WERI-Rb-1 (cell line): ENCODE results near the gene RMRP.

Experiments used
- DNase-seq: peaks from one replicate; pipeline ENCODE4 v3.0.0-alpha.2; 2020
- H3K27ac ChIP-seq: fragments of 250-450 bp; sonication (Bioruptor Pico); 2 replicates; pipeline ENCODE4 v1.5.1; 2020; ENCODE audit warnings: mild to moderate bottlenecking, moderate library complexity
- H3K27me3 ChIP-seq: fragments of 250-450 bp; sonication (Bioruptor Pico); 2 replicates; pipeline ENCODE4 v1.5.1; 2021; ENCODE audit warnings: mild to moderate bottlenecking, low read depth, moderate library complexity; ENCODE audit not compliant: insufficient read depth, severe bottlenecking
- H3K36me3 ChIP-seq: fragments of 250-450 bp; sonication (Bioruptor Pico); 2 replicates; pipeline ENCODE4 v1.5.1; 2020; ENCODE audit warnings: mild to moderate bottlenecking, moderate library complexity
- H3K4me3 ChIP-seq: 2 replicates; pipeline ENCODE4 v1.5.1; 2011; ENCODE audit warnings: low read depth, mild to moderate bottlenecking, control low read depth, low read length
- H3K9me3 ChIP-seq: fragments of 250-450 bp; sonication (Bioruptor Pico); 2 replicates; pipeline ENCODE4 v1.5.1; 2021; ENCODE audit warnings: mild to moderate bottlenecking, moderate library complexity; ENCODE audit not compliant: severe bottlenecking
- TF ChIP-seq, protein P1 (sequence below): IDR thresholded peaks from 2 replicates; pipeline ENCODE4 v1.5.1; 2011; ENCODE audit warnings: low read depth, mild to moderate bottlenecking, control low read depth, inconsistent platforms, low read length

The RMRP gene

GRCh38 chr9:35685506-35685905, 27.7 kb upstream of the RMRP start:
- Histone ChIP-seq H3K27ac (no peak overlapping the region), H3K27me3 (no peaks in the 10 kb centered on the region)

DNA sequence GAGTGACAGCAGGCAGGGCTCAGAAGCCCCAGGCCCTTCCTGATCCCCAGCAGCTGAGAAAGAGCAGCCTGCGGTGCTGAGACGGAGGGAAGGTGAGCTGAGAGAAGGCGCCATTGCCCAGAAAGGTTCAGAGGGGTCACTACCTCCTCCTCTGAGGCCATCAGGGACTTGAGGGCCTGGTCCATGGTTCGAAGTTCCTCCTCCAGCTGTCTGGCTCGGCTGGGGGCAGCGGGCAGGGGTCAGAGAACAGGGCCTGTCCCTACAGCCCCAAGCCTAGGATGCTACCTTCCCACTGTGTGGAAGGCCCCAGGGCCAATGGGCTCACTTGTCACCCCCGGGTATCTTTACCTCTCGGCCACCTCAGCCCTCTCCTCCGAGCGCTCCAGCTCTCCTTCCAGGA, 27.1 kb upstream of the RMRP start:
- DNase-seq, result no peak
- Histone ChIP-seq H3K36me3 (no peaks in the 10 kb centered on the region), H3K27ac (no peak overlapping the region), H3K4me3 (no peak overlapping the region), H3K9me3 (no peaks in the 10 kb centered on the region), H3K27me3 (no peaks in the 10 kb centered on the region)
- TF ChIP-seq, protein P1, sequence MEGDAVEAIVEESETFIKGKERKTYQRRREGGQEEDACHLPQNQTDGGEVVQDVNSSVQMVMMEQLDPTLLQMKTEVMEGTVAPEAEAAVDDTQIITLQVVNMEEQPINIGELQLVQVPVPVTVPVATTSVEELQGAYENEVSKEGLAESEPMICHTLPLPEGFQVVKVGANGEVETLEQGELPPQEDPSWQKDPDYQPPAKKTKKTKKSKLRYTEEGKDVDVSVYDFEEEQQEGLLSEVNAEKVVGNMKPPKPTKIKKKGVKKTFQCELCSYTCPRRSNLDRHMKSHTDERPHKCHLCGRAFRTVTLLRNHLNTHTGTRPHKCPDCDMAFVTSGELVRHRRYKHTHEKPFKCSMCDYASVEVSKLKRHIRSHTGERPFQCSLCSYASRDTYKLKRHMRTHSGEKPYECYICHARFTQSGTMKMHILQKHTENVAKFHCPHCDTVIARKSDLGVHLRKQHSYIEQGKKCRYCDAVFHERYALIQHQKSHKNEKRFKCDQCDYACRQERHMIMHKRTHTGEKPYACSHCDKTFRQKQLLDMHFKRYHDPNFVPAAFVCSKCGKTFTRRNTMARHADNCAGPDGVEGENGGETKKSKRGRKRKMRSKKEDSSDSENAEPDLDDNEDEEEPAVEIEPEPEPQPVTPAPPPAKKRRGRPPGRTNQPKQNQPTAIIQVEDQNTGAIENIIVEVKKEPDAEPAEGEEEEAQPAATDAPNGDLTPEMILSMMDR, result no peak

More at GRCh38 chr9:35685506-35685905, 27.7 kb upstream of the RMRP start:
- Histone ChIP-seq H3K36me3 (no peaks in the 10 kb centered on the region), H3K9me3 (no peaks in the 10 kb centered on the region), H3K4me3 (no peak overlapping the region)
- TF ChIP-seq, protein P1, result no peak
- DNase-seq, result no peak

GRCh38 chr9:35683323-35683722, 25.5 kb upstream of the RMRP start:
- Histone ChIP-seq H3K27ac (no peak overlapping the region), H3K4me3 (no peak overlapping the region), H3K9me3 (no peaks in the 10 kb centered on the region), H3K27me3 (no peaks in the 10 kb centered on the region), H3K36me3 (no peaks in the 10 kb centered on the region)
- no peak for DNase-seq
- TF ChIP-seq, protein P1, result no peak

DNA sequence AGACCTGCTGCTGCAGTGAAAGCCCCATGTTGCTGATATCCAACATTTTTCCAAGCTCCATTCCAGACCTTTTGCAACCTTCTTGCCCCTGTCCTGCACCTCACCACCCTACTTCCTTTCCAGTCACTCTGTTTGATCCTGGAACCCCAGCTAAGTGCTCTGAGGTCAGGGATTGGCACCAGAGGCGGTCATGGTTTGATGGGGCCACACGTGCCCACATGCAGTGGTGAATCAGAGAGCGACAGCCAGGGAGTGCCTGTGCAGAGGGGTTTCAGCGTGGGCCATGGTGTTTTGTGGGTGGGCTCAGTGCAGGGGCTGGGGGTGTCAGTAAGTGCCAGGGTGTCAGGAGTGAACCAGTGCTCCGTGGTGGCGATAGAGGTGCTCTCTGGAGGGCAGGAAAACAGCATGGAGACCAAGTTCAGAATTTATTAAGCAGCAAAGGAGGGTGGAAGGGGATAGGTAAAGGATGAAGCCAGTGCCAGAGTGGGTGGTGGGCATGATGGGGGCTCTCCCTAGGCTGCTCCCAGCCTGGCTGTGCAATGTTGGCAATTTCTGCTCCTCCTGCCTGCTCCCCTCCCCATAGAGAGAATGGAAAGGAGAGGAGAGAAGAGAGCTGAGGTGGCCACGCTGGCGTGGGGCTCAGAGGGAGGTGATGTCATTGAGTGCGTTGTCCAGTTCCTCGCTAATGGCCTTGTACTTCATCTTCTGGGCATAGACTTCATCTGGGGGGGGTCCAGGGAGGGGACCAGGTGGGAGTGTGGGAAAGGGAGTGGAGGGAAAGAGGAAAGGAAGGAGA, 24.9 kb upstream of the RMRP start:
- no peak for DNase-seq
- H3K27ac ChIP-seq, result no peak overlapping the region
- no peaks in the 10 kb centered on the region for H3K9me3 ChIP-seq
- TF ChIP-seq, protein P1, result no peak
- no peak overlapping the region for H3K4me3 ChIP-seq
- H3K27me3 ChIP-seq, result no peaks in the 10 kb centered on the region
- H3K36me3 ChIP-seq, result no peaks in the 10 kb centered on the region

DNA sequence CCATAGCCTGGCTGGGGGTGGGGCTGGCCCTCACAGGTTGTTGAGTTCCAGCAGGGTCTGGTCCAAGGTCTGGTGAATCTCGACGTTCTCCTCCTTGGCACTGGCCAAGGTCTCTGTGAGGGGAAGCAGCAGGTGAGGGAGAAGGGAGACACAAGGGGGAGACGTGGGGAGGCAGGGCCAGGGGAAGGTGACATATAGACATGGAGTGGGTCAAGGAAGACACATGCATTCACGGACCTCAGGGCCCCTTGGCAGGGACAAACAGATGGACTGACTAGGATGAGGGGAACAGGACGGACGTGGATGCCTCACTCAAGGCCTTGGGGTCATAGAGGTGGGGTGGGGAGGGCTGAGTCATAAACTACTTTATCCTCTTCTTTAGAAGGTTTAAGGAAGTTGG, 24.2 kb upstream of the RMRP start:
- DNase-seq, result no peak
- no peak overlapping the region for H3K27ac ChIP-seq
- no peaks in the 10 kb centered on the region for H3K9me3 ChIP-seq
- no peaks in the 10 kb centered on the region for H3K36me3 ChIP-seq
- TF ChIP-seq, protein P1, result no peak
- no peaks in the 10 kb centered on the region for H3K27me3 ChIP-seq
- no peak overlapping the region for H3K4me3 ChIP-seq
